ENCODE data around the gene COP1. TPM values are rescaled to one million over a fixed set of nuclear protein-coding genes. Genes with fewer than 3 reads are reported as not detected.

Gene COP1
- total RNA-seq, 1 donor from 2014 or later: 39.1 TPM

GRCh38 chr1:176046926-176047325 is 160.2 kb downstream of the COP1 start:
- Mint-ChIP-seq H3K27ac (ENCODE audit: unreplicated experiment) (no peak overlapping the region), H3K4me1 (ENCODE audit: unreplicated experiment) (no peaks in the 10 kb centered on the region), H3K27me3 (ENCODE audit: unreplicated experiment) (no peaks in the 10 kb centered on the region), H3K9me3 (ENCODE audit: unreplicated experiment) (no peaks in the 10 kb centered on the region), H3K4me3 (ENCODE audit: unreplicated experiment) (no peak overlapping the region), H3K36me3 (ENCODE audit: unreplicated experiment) (peaks cover 7% of the 10 kb centered on the region)
- no peak for TF ChIP-seq CTCF (IDR thresholded peaks at IDR 0.05)
- no peak for DNase-seq (ENCODE audit: extremely low spot score, unreplicated experiment)

- H3K27ac Mint-ChIP-seq (ENCODE audit: unreplicated experiment): no peak overlapping the region
- no peak for TF ChIP-seq CTCF (IDR thresholded peaks at IDR 0.05)
- no peak for DNase-seq (ENCODE audit: extremely low spot score, unreplicated experiment)
- H3K4me3 Mint-ChIP-seq (ENCODE audit: unreplicated experiment): no peak overlapping the region
- peaks cover 15% of the 10 kb centered on the region for H3K36me3 Mint-ChIP-seq (ENCODE audit: unreplicated experiment)
- H3K9me3 Mint-ChIP-seq (ENCODE audit: unreplicated experiment): no peaks in the 10 kb centered on the region
- H3K27me3 Mint-ChIP-seq (ENCODE audit: unreplicated experiment): no peaks in the 10 kb centered on the region
- no peaks in the 10 kb centered on the region for H3K4me1 Mint-ChIP-seq (ENCODE audit: unreplicated experiment)
Observed at GRCh38 chr1:176043537-176043936, 163.5 kb downstream of the COP1 start.

GRCh38 chr1:176033881-176034280 is 173.2 kb downstream of the COP1 start:
- Mint-ChIP-seq H3K27me3 (ENCODE audit: unreplicated experiment) (no peaks in the 10 kb centered on the region), H3K9me3 (ENCODE audit: unreplicated experiment) (peaks cover 4% of the 10 kb centered on the region), H3K27ac (ENCODE audit: unreplicated experiment) (peak overlapping the region; percentile 10), H3K4me3 (ENCODE audit: unreplicated experiment) (no peak overlapping the region), H3K36me3 (ENCODE audit: unreplicated experiment) (peaks cover 39% of the 10 kb centered on the region), H3K4me1 (ENCODE audit: unreplicated experiment) (peaks cover 17% of the 10 kb centered on the region)
- DNase-seq (ENCODE audit: extremely low spot score, unreplicated experiment): no peak
- TF ChIP-seq CTCF (IDR thresholded peaks at IDR 0.05): no peak

- Mint-ChIP-seq H3K27me3 (ENCODE audit: unreplicated experiment) (no peaks in the 10 kb centered on the region), H3K4me3 (ENCODE audit: unreplicated experiment) (no peak overlapping the region), H3K27ac (ENCODE audit: unreplicated experiment) (no peak overlapping the region), H3K4me1 (ENCODE audit: unreplicated experiment) (peaks cover 17% of the 10 kb centered on the region), H3K9me3 (ENCODE audit: unreplicated experiment) (peaks cover 4% of the 10 kb centered on the region), H3K36me3 (ENCODE audit: unreplicated experiment) (peaks cover 36% of the 10 kb centered on the region)
- no peak for DNase-seq (ENCODE audit: extremely low spot score, unreplicated experiment)
- TF ChIP-seq CTCF (IDR thresholded peaks at IDR 0.05): no peak
Observed at GRCh38 chr1:176033474-176033873, 173.6 kb downstream of the COP1 start.

GRCh38 chr1:176032040-176032645 is 174.9 kb downstream of the COP1 start:
- Mint-ChIP-seq H3K4me1 (ENCODE audit: unreplicated experiment) (peaks cover 17% of the 10 kb centered on the region), H3K36me3 (ENCODE audit: unreplicated experiment) (peaks cover 32% of the 10 kb centered on the region), H3K4me3 (ENCODE audit: unreplicated experiment) (no peak overlapping the region), H3K27me3 (ENCODE audit: unreplicated experiment) (no peaks in the 10 kb centered on the region), H3K9me3 (ENCODE audit: unreplicated experiment) (no peaks in the 10 kb centered on the region), H3K27ac (ENCODE audit: unreplicated experiment) (no peak overlapping the region)
- no peak for TF ChIP-seq CTCF (IDR thresholded peaks at IDR 0.05)
- no peak for DNase-seq (ENCODE audit: extremely low spot score, unreplicated experiment)

All from osteocyte (in vitro differentiated cells).